ENCODE results near the gene DENND1B.

DNA sequence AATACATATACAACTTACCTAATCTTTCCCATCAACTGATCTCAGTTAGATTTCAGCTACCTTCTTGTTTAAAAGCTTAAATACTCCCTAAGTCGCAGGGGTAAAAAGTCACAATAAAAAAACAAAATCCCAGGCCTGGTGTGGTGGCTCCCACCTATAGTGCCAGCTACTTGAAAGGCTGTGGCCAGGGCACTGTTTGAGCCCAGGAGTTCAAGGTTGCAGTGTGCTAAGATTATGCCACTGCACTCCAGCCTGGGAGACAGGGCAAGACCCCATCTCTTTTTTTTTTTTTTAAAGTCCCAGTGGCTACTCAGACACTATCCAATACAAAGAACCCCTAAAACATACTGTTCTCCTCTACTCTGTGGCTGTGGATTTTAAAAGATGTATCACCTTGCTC lies 228.3 kb downstream of the DENND1B start:
- TF ChIP-seq EZH2phosphoT487 (IDR thresholded peaks at IDR 0.05; ENCODE audit: insufficient read depth, low read depth): no peak
- TF ChIP-seq EZH2 (IDR thresholded peaks at IDR 0.05; ENCODE audit: insufficient read depth, poor library complexity, severe bottlenecking): no peak
